ENCODE data around the gene CT45A10.
"Not testable (repeated sequence)": the region's sequence is repeated elsewhere in the genome, so short reads cannot be mapped to it uniquely, and the experiment has no call there.

GRCh38 chrX:135871712-135872111 is 21.5 kb downstream of the CT45A10 start, which contains the start of gene CT45A9:
- TF ChIP-seq EZH2 (IDR thresholded peaks at IDR 0.05; ENCODE audit: insufficient read depth, poor library complexity, severe bottlenecking); EZH2phosphoT487 (IDR thresholded peaks at IDR 0.05; ENCODE audit: insufficient read depth, low read depth): not testable (repeated sequence)

Measured in GM23248 (cell line).